Effector memory CD4-positive, alpha-beta T cell (primary cell): ENCODE data around the gene GRAMD2A.

ENCODE experiments used
- DNase-seq, 3 donors: peaks; one replicate each; pipeline ENCODE4 v3.0.0-alpha.2; 2020
- H3K27ac ChIP-seq: 2 replicates; pipeline ENCODE4 v1.7.0; 2013; ENCODE audit warnings: mild to moderate bottlenecking, low read length, moderate library complexity; ENCODE audit not compliant: insufficient read depth, poor library complexity, severe bottlenecking
- H3K27me3 ChIP-seq: replicated peaks from 2 replicates; pipeline ENCODE4 v1.7.0; 2013; ENCODE audit warnings: mild to moderate bottlenecking, low read length; ENCODE audit not compliant: insufficient read depth, control insufficient read depth, poor library complexity, severe bottlenecking
- H3K36me3 ChIP-seq: 2 replicates; pipeline ENCODE4 v1.7.0; 2013; ENCODE audit warnings: mild to moderate bottlenecking, low read length, moderate library complexity; ENCODE audit not compliant: control insufficient read depth, insufficient read depth
- H3K4me1 ChIP-seq: 2 replicates; pipeline ENCODE4 v1.7.0; 2013; ENCODE audit warnings: low read length, mild to moderate bottlenecking; ENCODE audit not compliant: control insufficient read depth, insufficient read depth, poor library complexity, severe bottlenecking
- H3K4me3 ChIP-seq: 2 replicates; pipeline ENCODE4 v1.7.0; 2013; ENCODE audit warnings: low read length, low read depth, mild to moderate bottlenecking; ENCODE audit not compliant: insufficient read depth, poor library complexity, severe bottlenecking
- H3K9me3 ChIP-seq: 2 replicates; pipeline ENCODE4 v1.7.0; 2013; ENCODE audit warnings: mild to moderate bottlenecking, low read length, moderate library complexity; ENCODE audit not compliant: control insufficient read depth

Gene GRAMD2A

GRCh38 chr15:72192416-72192815 is 5.2 kb downstream of the GRAMD2A start:
- Histone ChIP-seq H3K4me1 (peaks cover 4% of the 10 kb centered on the region), H3K4me3 (no peak overlapping the region), H3K9me3 (no peaks in the 10 kb centered on the region), H3K27ac (no peak overlapping the region), H3K27me3 (peaks cover 10% of the 10 kb centered on the region), H3K36me3 (no peaks in the 10 kb centered on the region)
- DNase-seq, result no peak

GRCh38 chr15:72189250-72189902 is 8.2 kb downstream of the GRAMD2A start:
- Histone ChIP-seq H3K27ac (no peak overlapping the region), H3K27me3 (no peaks in the 10 kb centered on the region), H3K9me3 (no peaks in the 10 kb centered on the region), H3K4me3 (no peak overlapping the region), H3K36me3 (no peaks in the 10 kb centered on the region), H3K4me1 (no peaks in the 10 kb centered on the region)
- no peak for DNase-seq

GRCh38 chr15:72184165-72184811 is 13.3 kb downstream of the GRAMD2A start:
- H3K4me3 ChIP-seq, result no peak overlapping the region
- H3K4me1 ChIP-seq, result no peaks in the 10 kb centered on the region
- no peak overlapping the region for H3K27ac ChIP-seq
- H3K36me3 ChIP-seq, result no peaks in the 10 kb centered on the region
- H3K27me3 ChIP-seq, result no peaks in the 10 kb centered on the region
- H3K9me3 ChIP-seq, result no peaks in the 10 kb centered on the region
- DNase-seq, result no peak

- Histone ChIP-seq H3K27me3 (no peaks in the 10 kb centered on the region), H3K27ac (no peak overlapping the region), H3K9me3 (no peaks in the 10 kb centered on the region), H3K4me1 (no peaks in the 10 kb centered on the region), H3K4me3 (no peak overlapping the region), H3K36me3 (no peaks in the 10 kb centered on the region)
- DNase-seq, result no peak
Measured at GRCh38 chr15:72183781-72184164, 13.8 kb downstream of the GRAMD2A start.

GRCh38 chr15:72182673-72183072 is 14.9 kb downstream of the GRAMD2A start:
- Histone ChIP-seq H3K4me1 (no peaks in the 10 kb centered on the region), H3K27me3 (no peaks in the 10 kb centered on the region), H3K4me3 (no peak overlapping the region), H3K36me3 (no peaks in the 10 kb centered on the region), H3K9me3 (no peaks in the 10 kb centered on the region), H3K27ac (no peak overlapping the region)
- DNase-seq, result no peak

- Histone ChIP-seq H3K4me3 (no peak overlapping the region), H3K27me3 (no peaks in the 10 kb centered on the region), H3K27ac (no peak overlapping the region), H3K36me3 (no peaks in the 10 kb centered on the region), H3K4me1 (no peaks in the 10 kb centered on the region), H3K9me3 (no peaks in the 10 kb centered on the region)
- DNase-seq, result no peak
Measured at GRCh38 chr15:72182244-72182643, 15.3 kb downstream of the GRAMD2A start.

GRCh38 chr15:72180761-72181324 is 16.7 kb downstream of the GRAMD2A start:
- H3K9me3 ChIP-seq, result no peaks in the 10 kb centered on the region

GRCh38 chr15:72179950-72180581 is 17.5 kb downstream of the GRAMD2A start:
- no peak for DNase-seq
- Histone ChIP-seq H3K4me3 (no peak overlapping the region), H3K9me3 (no peaks in the 10 kb centered on the region), H3K27me3 (no peaks in the 10 kb centered on the region), H3K36me3 (no peaks in the 10 kb centered on the region), H3K4me1 (no peaks in the 10 kb centered on the region), H3K27ac (no peak overlapping the region)

More at GRCh38 chr15:72180761-72181324, 16.7 kb downstream of the GRAMD2A start:
- Histone ChIP-seq H3K27ac (no peak overlapping the region), H3K27me3 (no peaks in the 10 kb centered on the region), H3K4me3 (no peak overlapping the region), H3K36me3 (no peaks in the 10 kb centered on the region), H3K4me1 (no peaks in the 10 kb centered on the region)
- no peak for DNase-seq

GRCh38 chr15:72178976-72179585 is 18.5 kb downstream of the GRAMD2A start:
- Histone ChIP-seq H3K36me3 (no peaks in the 10 kb centered on the region), H3K27ac (no peak overlapping the region), H3K27me3 (no peaks in the 10 kb centered on the region), H3K9me3 (no peaks in the 10 kb centered on the region), H3K4me1 (no peaks in the 10 kb centered on the region), H3K4me3 (no peak overlapping the region)
- no peak for DNase-seq

GRCh38 chr15:72176743-72177142 is 20.8 kb downstream of the GRAMD2A start:
- H3K4me3 ChIP-seq, result no peak overlapping the region
- no peak for DNase-seq
- H3K27me3 ChIP-seq, result no peaks in the 10 kb centered on the region
- H3K9me3 ChIP-seq, result no peaks in the 10 kb centered on the region
- no peaks in the 10 kb centered on the region for H3K36me3 ChIP-seq
- H3K4me1 ChIP-seq, result no peaks in the 10 kb centered on the region
- no peak overlapping the region for H3K27ac ChIP-seq
